ENCODE measurements around the gene COX7A2L. TPM values are rescaled to one million over a fixed set of nuclear protein-coding genes. Genes with fewer than 3 reads are reported as not detected.

The COX7A2L gene
- total RNA-seq, 1 donor from 2014 or later: 78.5 TPM

GRCh38 chr2:42321452-42322064 lies 39.5 kb downstream of the COX7A2L start:
- no peak for DNase-seq (ENCODE audit: low spot score)

- DNase-seq (ENCODE audit: low spot score): no peak
Observed at GRCh38 chr2:42319265-42319664, 41.8 kb downstream of the COX7A2L start.

GRCh38 chr2:42317945-42318344 lies 43.1 kb downstream of the COX7A2L start:
- no peak for DNase-seq (ENCODE audit: low spot score)

- DNase-seq (ENCODE audit: low spot score): no peak
Observed at GRCh38 chr2:42317486-42317885, 43.5 kb downstream of the COX7A2L start.

GRCh38 chr2:42316910-42317309 lies 44.1 kb downstream of the COX7A2L start:
- DNase-seq (ENCODE audit: low spot score): no peak

GRCh38 chr2:42315844-42316470 lies 45.1 kb downstream of the COX7A2L start:
- DNase-seq (ENCODE audit: low spot score): no peak

- no peak for DNase-seq (ENCODE audit: low spot score)
Observed at GRCh38 chr2:42314892-42315468, 46.0 kb downstream of the COX7A2L start.

- DNase-seq (ENCODE audit: low spot score): no peak
Observed at GRCh38 chr2:42312106-42312505, 48.9 kb downstream of the COX7A2L start.

GRCh38 chr2:42310007-42310515 lies 51.0 kb downstream of the COX7A2L start:
- no peak for DNase-seq (ENCODE audit: low spot score)

GRCh38 chr2:42309366-42309765 lies 51.7 kb downstream of the COX7A2L start:
- DNase-seq (ENCODE audit: low spot score): no peak

- no peak for DNase-seq (ENCODE audit: low spot score)
Observed at GRCh38 chr2:42307180-42307579, 53.8 kb downstream of the COX7A2L start.

GRCh38 chr2:42304059-42304713 lies 56.8 kb downstream of the COX7A2L start:
- DNase-seq (ENCODE audit: low spot score): no peak

- DNase-seq (ENCODE audit: low spot score): no peak
Observed at GRCh38 chr2:42303252-42303651, 57.8 kb downstream of the COX7A2L start.

- DNase-seq (ENCODE audit: low spot score): no peak
Observed at GRCh38 chr2:42300527-42300926, 60.5 kb downstream of the COX7A2L start.

Other genes starting within 250 kb of the COX7A2L start
- 46.2 TPM for gene EML4, start 191.9 kb downstream of the COX7A2L start, total RNA-seq
- gene KCNG3, start 132.8 kb upstream of the COX7A2L start, total RNA-seq: not detected
- gene MTA3, start 207.4 kb upstream of the COX7A2L start, total RNA-seq: 35.2 TPM

All from mesenteric fat pad (tissue), 1 donor.